GM19351 (cell line): ENCODE measurements around the gene NOL3.
"Not testable (repeated sequence)": the region's sequence is repeated elsewhere in the genome, so short reads cannot be mapped to it uniquely, and the experiment has no call there.

Source experiments
- ATAC-seq: cut with Tn5 transposase; IDR thresholded peaks from one replicate; pipeline ENCODE4 v1.9.1; 2021; ENCODE audit warnings: mild to moderate bottlenecking, moderate library complexity; ENCODE audit not compliant: unreplicated experiment

NOL3 gene

DNA sequence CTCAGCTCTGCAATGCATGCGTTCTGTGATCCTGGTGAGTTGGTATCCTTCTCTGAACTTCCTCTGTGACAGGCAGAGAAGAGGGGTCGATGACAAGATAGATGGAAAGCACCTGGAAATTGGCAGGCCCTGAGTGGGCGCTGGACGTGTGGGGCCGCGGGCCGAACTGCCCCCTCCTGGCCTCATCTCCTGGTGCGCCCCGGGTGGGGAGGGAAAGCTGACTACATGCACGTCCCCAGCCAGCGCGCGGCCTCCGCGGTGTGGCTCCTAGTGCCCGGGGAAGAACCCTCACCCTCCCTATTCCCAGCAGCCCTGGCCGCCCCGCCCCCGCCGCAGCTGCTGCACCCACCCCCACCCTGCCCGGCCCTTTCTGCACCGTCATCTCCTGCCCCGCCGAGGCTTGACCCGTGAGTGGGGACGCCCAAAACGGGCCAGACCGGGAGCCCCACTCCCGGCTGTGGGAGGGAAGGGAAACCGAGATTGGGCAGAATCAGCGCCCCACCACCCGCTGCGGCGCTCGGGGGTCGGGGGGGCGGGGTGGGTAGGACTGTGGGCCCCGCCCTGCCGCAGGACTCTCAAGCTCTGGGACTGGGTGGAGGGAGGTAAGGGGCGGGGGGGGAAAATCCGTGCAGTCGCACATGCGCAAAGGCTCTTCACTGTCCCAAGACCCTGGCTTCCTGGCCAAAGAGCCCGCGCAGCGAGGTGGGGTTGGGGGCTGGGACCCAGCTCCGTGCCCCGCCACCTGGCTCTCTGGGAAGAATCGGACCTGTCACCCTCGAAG is at the start of gene NOL3:
Gene NOL3 (plus strand): TSS at position 371 of the 781 bp plus-strand sequence.
- ATAC-seq: no peak

DNA sequence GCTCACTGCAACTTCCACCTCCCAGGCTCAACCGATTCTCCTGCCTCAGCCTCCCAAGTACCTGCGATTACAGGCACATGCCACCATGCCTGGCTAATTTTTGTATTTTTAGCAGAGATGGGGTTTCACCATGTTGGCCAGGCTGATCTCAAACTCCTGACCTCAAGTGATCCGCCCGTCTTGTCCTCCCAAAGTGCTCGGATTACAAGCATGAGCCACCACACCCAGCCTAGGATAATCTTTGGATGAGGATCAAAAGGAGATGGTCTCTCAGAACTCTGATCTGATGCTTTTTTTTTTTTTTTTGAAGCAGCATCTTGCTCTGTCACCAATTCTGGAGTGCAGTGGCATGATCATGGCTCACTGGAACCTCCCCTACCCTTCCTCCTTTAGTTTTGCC is 47.5 kb upstream of the NOL3 start:
- not testable (repeated sequence) for ATAC-seq

DNA sequence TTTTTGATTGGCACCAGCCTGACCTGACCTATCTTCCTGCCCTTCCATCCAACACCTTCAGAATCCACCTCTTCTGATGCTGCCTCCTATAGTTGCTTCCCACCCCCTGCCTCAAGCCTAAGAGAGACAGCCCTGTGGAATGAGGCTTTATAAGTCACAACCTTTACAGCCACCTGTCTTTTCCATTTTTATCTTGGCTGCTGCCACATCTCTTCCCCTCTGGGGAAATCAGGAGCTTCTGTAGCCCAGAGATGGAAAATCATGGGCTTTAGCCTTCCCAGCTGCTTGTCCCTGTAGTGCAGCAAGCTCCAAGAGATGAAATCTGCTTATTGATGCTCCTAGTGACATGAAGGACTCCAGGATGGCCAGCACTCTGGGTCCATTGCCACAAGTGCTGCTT is 41.9 kb upstream of the NOL3 start:
- ATAC-seq: no peak

- no peak for ATAC-seq
These were observed 41.5 kb upstream of the NOL3 start for GRCh38 chr16:67128887-67129286.

- no peak for ATAC-seq
These were observed 40.9 kb upstream of the NOL3 start for GRCh38 chr16:67129422-67129821.

- ATAC-seq: no peak
These were observed 32.7 kb upstream of the NOL3 start for GRCh38 chr16:67137605-67138004.

DNA sequence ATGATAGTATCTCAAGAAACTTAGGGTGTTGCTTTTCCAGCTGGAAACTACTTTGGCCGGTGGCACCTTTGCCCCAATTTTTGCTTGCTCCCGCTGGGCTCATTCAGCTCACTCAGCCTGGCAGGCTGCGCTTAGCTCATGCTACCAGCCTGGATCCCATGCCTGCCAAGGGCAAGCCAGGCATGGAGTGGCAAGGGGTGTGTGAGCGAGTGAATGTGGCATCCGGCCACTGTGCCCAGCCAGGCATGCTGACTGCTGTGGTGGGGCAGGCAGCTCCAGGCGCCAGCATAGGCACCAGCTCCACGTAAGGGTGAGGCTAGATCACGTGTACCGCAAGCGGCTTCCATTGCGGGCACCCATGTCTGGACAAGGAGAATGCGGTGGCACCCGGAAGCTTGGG is 28.9 kb upstream of the NOL3 start:
- ATAC-seq: no peak

GRCh38 chr16:67142342-67142741 is 28.0 kb upstream of the NOL3 start:
- ATAC-seq: no peak

GRCh38 chr16:67144943-67145342 is 25.4 kb upstream of the NOL3 start:
- no peak for ATAC-seq

GRCh38 chr16:67145746-67146145 is 24.6 kb upstream of the NOL3 start:
- ATAC-seq: no peak

GRCh38 chr16:67146523-67147357 is 23.6 kb upstream of the NOL3 start:
- ATAC-seq: no peak

- ATAC-seq: no peak
These were observed 22.7 kb upstream of the NOL3 start for GRCh38 chr16:67147437-67148140.

GRCh38 chr16:67148221-67148620 is 22.1 kb upstream of the NOL3 start:
- no peak for ATAC-seq

GRCh38 chr16:67148656-67149275 is 21.6 kb upstream of the NOL3 start:
- no peak for ATAC-seq

GRCh38 chr16:67149276-67150046 is 20.9 kb upstream of the NOL3 start:
- no peak for ATAC-seq

GRCh38 chr16:67150047-67150832 is 20.1 kb upstream of the NOL3 start:
- ATAC-seq: peak; percentile 43

DNA sequence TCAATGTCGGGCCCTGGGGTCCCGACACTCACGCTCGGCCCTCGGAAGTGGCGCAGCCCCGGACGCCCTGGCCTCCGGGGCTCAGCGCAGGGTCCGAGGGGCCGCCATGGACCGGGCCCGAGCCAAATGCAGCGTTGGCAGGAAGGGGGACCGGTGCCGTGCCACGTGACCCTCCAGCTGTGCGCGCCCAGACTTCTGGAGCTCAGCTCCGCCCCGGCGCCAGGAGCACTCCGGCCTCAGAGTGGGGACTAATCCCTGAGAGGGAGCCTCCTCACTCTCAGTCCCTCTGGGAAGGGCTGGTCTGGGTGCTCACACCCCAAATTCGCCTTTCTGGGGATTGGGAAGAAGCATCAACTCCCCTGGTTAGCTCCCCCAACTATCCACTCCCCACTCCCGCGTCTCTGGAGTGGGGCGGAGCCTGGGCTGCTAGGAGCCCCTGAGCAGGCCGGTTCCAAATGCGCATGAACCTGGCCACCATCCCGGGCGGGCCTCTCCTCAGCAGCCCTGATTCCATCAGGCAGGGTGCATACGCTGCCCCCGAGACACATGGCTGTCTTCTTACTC is 19.4 kb upstream of the NOL3 start, which contains the start of gene B3GNT9:
Gene B3GNT9 (minus strand): TSS at position 166 of the 564 bp plus-strand sequence. CDS start 513 bp downstream, outside the sequence.
- ATAC-seq: peak; percentile 43

DNA sequence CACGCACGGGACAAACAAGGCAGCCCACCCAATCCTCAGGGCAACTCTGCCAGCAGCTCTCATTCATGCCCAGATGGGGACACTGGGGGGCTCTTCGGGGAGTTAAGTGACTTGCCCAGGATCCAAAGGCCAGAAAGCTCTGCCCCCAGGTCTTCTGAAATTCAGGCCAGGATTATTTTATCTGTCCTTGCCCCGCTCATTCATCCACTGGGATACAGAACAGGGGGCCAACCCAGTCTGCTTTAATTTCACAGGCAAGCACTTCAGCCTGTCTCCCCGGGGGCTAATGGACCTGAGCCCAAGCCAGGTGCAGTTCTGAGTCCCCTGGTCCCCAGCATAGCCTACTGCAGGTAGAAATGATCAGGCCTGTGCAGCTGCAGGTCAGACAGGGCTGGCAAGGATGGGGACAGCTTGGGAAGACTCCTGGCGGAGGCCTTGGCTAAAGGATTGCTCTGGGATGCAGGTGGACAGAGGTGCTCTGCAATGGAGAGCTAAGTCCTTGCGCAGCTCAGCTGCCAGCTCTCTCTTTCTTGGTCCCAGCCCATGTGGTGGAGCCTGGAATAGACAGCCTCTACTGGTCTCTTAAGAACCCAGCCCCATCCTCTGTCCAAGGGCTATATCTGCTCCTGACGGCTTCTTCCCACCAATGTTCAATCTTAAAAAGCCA is 18.8 kb upstream of the NOL3 start:
- no peak for ATAC-seq
